ENCODE results near the gene ANKS4B.
"Not testable (repeated sequence)": the region's sequence is repeated elsewhere in the genome, so short reads cannot be mapped to it uniquely, and the experiment has no call there.

ANKS4B gene

GRCh38 chr16:21219551-21219950 is 13.9 kb upstream of the ANKS4B start:
- no peak for DNase-seq

DNA sequence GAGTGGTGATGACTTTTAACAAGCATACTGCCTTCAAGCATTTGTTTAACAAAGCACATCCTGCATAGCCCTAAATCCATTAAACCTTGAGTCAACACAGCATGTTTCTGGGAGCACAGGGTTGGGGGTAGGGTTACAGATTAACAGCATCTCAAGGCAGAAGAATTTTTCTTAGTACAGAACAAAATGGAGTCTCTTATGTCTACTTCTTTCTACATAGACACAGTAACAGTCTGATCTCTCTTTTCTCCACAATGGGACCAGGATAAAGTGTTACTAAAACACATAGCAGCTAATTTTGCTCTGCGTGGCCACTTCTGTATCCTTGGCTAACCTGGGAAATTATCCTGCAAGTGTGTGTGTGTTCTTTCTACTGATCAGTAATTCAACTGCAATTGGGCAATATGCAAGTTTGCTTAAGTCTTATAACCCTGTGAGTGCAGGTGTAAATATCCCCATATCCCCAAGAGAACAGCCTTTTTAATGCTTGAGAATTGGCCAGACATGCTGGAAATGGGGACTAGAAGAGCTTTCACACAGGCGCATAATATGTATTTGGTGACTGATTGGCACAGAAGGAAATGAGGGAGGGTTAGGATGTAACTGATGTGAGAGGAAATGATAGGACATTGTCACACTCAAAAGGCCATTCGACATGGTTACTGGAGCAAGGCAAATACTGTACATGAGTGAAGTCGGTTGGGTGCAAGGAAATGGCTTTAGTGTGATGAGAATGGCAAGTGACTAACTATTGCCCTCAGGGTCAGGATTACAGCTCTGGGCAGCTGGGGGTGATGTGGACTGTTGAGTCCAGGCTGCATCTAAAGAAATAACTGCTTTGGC is 10.8 kb upstream of the ANKS4B start:
- no peak for DNase-seq

DNA sequence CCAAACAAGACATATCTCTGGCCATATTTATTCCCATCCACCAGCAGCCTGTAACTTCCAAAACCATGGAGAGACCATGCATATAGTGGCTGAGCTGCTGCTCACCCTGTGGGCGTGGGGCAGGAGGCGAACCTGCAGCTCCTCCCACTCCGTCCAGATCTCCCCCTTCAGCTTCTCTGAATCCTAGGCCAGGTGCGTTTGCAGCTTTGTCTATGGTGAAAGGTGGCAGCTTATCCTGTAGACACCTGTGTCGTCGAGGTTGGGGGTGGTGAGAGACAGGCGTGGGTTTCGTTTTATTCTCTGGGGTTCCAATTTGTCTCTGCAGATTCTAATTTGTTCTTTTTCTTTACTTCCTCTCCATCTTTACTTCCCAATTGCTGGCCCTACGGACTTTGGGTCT is 9.7 kb upstream of the ANKS4B start:
- no peak for DNase-seq

DNA sequence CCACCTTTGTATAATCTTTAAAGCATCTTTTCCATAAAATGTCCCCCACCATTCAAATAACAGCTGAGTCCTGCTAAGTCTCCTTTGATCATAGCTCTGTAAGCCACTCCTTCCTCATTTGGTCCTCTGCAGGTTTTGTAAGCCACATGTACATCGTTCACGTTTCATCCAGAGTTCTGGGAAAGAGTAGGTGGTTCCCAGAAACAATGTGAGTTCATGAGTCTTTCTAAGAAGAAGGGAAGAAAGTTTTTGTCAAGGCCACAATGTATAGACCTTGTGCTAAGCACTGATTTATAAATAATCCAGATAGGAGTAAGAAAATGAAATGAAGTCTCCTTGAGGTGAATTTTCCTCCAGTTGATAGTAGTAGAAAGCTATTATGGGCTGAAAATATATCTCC is 8.7 kb upstream of the ANKS4B start:
- no peak for DNase-seq

GRCh38 chr16:21226749-21227148 is 6.8 kb upstream of the ANKS4B start:
- no peak for DNase-seq

GRCh38 chr16:21227866-21228265 is 5.6 kb upstream of the ANKS4B start:
- no peak for DNase-seq

DNA sequence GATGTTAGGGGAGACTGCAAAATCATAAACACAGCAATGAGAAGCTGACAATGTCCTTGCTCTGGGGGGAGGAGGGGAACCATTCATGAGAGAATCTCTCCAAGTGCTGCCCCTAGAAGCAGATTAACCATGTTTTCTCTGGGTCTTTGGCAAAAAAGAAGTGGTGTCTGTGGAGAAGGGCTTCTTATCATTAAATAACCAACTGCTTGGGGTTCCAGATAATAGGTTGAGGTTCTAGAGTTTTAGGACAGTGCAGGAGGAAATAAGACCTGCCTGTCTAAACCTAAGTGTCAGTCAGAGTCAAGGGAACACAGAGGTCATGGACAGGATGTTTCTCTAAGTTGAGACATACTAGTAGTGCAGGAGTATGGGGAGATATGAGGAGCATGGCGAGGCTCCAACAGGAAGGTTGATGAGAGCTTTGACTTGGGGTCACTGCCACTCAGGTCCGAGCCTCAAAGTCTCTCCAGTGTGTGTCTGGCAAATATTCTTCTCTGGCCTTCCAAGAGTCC is 5.1 kb upstream of the ANKS4B start:
- no peak for DNase-seq

DNA sequence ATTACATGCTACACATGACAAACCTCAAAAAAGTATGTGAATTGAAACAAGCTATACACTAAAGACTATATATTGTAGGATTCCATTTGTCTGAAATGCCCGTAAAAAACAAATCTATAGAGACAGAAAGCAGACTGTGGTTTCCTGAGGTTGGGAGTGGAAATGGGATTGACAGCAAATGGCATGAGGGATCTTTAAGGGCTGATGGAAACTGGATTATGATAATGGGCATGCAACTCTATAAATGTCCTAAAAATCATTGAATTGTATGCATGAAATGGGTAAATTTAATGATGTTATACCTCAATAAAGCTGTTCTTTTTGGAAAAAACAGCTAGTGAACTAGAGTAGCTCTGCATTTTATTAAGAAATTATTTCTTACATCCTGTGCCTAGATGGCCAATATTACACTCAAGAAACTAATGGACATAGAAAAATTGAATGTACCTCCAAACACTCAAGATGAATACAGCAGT is 416 bp upstream of the ANKS4B start:
- no peak for DNase-seq

DNA sequence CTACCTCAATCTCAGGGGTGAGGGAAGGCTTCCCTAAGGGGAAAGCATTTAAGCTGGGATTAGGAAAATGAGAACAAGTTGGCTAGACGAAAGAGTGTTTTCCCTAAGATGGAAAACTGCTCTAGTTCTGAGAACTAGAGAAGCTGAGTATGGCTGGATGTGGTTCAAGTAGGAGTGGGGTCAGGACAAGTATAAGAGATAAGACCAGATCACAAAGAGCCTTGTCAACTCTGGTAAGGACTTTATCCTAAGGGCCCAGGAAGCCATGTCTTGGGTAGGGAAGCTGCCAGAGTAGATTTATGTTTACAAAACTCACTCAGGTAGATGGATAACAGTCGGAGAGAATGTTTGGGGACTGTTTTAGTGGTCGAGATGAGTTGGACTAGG is 1.7 kb downstream of the ANKS4B start:
- no peak for DNase-seq

- DNase-seq = no peak
These were observed 3.3 kb downstream of the ANKS4B start for GRCh38 chr16:21236831-21237230.

DNA sequence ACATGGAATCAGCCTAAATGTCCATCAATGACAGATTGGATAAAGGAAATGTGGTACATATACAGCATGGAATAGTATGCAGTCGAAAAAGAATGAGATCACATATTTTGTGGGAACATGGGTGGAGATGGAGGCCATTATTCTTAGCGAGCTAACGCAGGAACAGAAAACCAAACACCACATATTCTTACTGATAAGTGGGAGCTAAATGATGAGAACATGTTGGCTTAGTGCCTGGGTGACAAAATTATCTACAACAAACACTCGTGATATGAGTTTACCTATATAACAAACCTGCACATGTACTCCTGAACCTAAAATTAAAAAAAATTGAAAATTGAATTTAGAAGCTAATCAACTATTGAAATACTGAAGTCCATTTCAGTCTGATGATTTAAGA is 6.1 kb downstream of the ANKS4B start:
- DNase-seq = no peak

- no peak for DNase-seq
These were observed 9.3 kb downstream of the ANKS4B start for GRCh38 chr16:21242756-21243155.

GRCh38 chr16:21244518-21245215 is 11.2 kb downstream of the ANKS4B start:
- DNase-seq = no peak

GRCh38 chr16:21248179-21248578 is 14.7 kb downstream of the ANKS4B start:
- DNase-seq = not testable (repeated sequence)

- no peak for DNase-seq
These were observed 16.8 kb downstream of the ANKS4B start for GRCh38 chr16:21250072-21250923.

DNA sequence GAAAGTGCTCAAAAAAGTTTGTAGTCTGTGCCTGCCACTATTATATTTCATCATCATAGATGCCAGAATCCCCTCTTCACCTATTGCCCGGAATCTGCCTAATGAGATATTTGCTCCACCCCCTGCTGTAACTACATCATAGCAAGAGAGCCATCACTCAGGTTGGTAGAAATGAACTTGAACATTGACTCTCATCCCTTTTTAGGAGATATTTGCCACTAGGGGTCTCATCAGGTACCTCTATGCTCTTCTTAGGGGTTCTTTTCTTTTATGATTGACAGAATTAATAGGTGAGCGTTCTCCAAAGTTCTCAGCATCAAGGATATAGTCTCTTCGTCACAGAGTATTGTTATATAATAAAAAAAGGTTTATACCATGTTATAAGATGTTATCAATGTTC is 20.0 kb downstream of the ANKS4B start:
- DNase-seq = no peak

GRCh38 chr16:21256636-21257035 is 23.1 kb downstream of the ANKS4B start:
- no peak for DNase-seq

DNA sequence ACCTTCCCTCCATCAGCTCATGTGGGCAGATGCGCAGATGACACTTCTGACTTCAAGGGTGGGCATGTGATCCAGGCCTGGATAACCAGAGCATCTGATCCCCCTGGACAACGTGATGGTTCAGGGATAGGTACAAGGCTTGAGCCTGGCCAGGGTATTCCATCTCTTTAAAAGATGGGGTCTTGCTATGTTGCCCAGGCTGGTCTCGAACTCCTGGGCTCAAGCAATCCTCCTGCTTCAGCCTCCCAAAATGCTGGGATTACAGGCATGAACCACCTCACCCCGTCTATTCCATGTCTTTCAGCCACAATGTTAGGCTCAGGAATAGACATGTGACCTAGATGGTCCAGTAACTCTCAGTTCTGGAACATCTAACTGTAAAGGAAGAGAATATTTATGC is 23.8 kb downstream of the ANKS4B start:
- no peak for DNase-seq

- DNase-seq = no peak
These were observed 27.6 kb downstream of the ANKS4B start for GRCh38 chr16:21260870-21261791.

- no peak for DNase-seq
These were observed 29.5 kb downstream of the ANKS4B start for GRCh38 chr16:21262779-21263639.

Data from MV-4-11 (cell line).